CD14-positive monocyte (primary cell): Measurements from ENCODE around the gene PCED1B. TPM values are rescaled to one million over a fixed set of nuclear protein-coding genes. Genes with fewer than 3 reads are reported as not detected.
"Not testable (repeated sequence)": the region's sequence is repeated elsewhere in the genome, so short reads cannot be mapped to it uniquely, and the experiment has no call there.

Experiments
- DNase-seq, 3 donors: peaks; one replicate each; pipeline ENCODE4 v3.0.0-alpha.2; 2011 to 2022
- H2AFZ ChIP-seq: 2 replicates; pipeline ENCODE4 v1.6.0; 2012; ENCODE audit warnings: mild to moderate bottlenecking, low read depth, low read length, inconsistent platforms; ENCODE audit not compliant: insufficient read depth, poor library complexity, severe bottlenecking
- H3K27ac ChIP-seq, 2 donors: 1 replicate in 1 of 2; 2 replicates in 1 of 2; pipeline ENCODE4 v1.5.1; 2012 to 2013; ENCODE audit warnings: low read length in 2 of 2, control low read depth in 1 of 2, inconsistent platforms in 1 of 2, low read depth in 1 of 2, mild to moderate bottlenecking in 1 of 2
- H3K27me3 ChIP-seq, 2 donors: one replicate each; pipeline versions ENCODE4 v1.6.0 to v1.6.1; 2011 to 2013; ENCODE audit warnings: low read length in 2 of 2; ENCODE audit not compliant: control insufficient read depth in 2 of 2, insufficient read depth in 2 of 2
- H3K36me3 ChIP-seq, 2 donors: replicated peaks in 1 of 2; 1 replicate in 1 of 2; 2 replicates in 1 of 2; pipeline versions ENCODE4 v1.5.1 to v1.6.1; 2012 to 2013; ENCODE audit warnings: low read length in 2 of 2, control low read depth in 1 of 2, inconsistent platforms in 1 of 2, mild to moderate bottlenecking in 1 of 2; ENCODE audit not compliant: insufficient read depth in 2 of 2, control insufficient read depth in 1 of 2
- H3K4me1 ChIP-seq, 2 donors: 1 replicate in 1 of 2; 2 replicates in 1 of 2; pipeline versions ENCODE4 v1.5.1 to v1.6.1; 2012 to 2013; ENCODE audit warnings: low read length in 2 of 2, control low read depth in 1 of 2, inconsistent platforms in 1 of 2, mild to moderate bottlenecking in 1 of 2, moderate library complexity in 1 of 2; ENCODE audit not compliant: insufficient read depth in 2 of 2, control insufficient read depth in 1 of 2
- H3K4me2 ChIP-seq: replicated peaks from 2 replicates; pipeline ENCODE3; 2012; ENCODE audit warnings: low read length, moderate library complexity, mild to moderate bottlenecking; ENCODE audit not compliant: poor library complexity, severe bottlenecking; ENCODE audit errors: extremely low read depth
- H3K4me3 ChIP-seq, 3 experiments: fragments of 200-600 bp in 1 of 3; sonication (generic) in 1 of 3; replicated peaks in 1 of 3; 1 replicate in 2 of 3; 2 replicates in 1 of 3; pipeline ENCODE4 v1.5.1; 2011 to 2013; ENCODE audit warnings: low read length in 3 of 3, mild to moderate bottlenecking in 3 of 3, control low read depth in 2 of 3, low read depth in 2 of 3, inconsistent platforms in 1 of 3, moderate library complexity in 1 of 3
- H3K79me2 ChIP-seq: 2 replicates; pipeline ENCODE4 v1.6.0; 2012; ENCODE audit warnings: mild to moderate bottlenecking, control low read depth, inconsistent platforms, low read length, moderate library complexity; ENCODE audit not compliant: insufficient read depth
- H3K9ac ChIP-seq: 2 replicates; pipeline ENCODE4 v1.6.0; 2017; ENCODE audit warnings: low read length, mild to moderate bottlenecking; ENCODE audit not compliant: insufficient read depth, poor library complexity, severe bottlenecking
- H3K9me3 ChIP-seq, 2 donors: replicated peaks in 1 of 2; 1 replicate in 1 of 2; 2 replicates in 1 of 2; pipeline versions ENCODE4 v1.5.1 to v1.6.1; 2012 to 2013; ENCODE audit warnings: low read length in 2 of 2, control low read depth in 1 of 2; ENCODE audit not compliant: control insufficient read depth in 1 of 2, insufficient read depth in 1 of 2
- H4K20me1 ChIP-seq: 2 replicates; pipeline ENCODE4 v1.6.0; 2012; ENCODE audit warnings: mild to moderate bottlenecking, low read length, control low read depth, moderate library complexity; ENCODE audit not compliant: insufficient read depth
- H3K27ac Mint-ChIP-seq, 7 donors: one replicate each; pipeline ENCODE4 v1.8.0; 2020; ENCODE audit warnings: mild to moderate bottlenecking in 7 of 7, mixed read lengths in 7 of 7, moderate library complexity in 6 of 7, inconsistent platforms in 2 of 7
- H3K27me3 Mint-ChIP-seq, 3 donors: one replicate each; pipeline ENCODE4 v1.8.0; 2021 to 2022; ENCODE audit warnings: low read depth in 3 of 3, mild to moderate bottlenecking in 3 of 3, mixed read lengths in 3 of 3, moderate library complexity in 3 of 3, inconsistent platforms in 1 of 3
- H3K36me3 Mint-ChIP-seq, 2 donors: one replicate each; pipeline ENCODE4 v1.8.0; 2020; ENCODE audit warnings: mixed read lengths in 2 of 2, inconsistent platforms in 1 of 2, mild to moderate bottlenecking in 1 of 2
- H3K4me1 Mint-ChIP-seq: one replicate; pipeline ENCODE4 v1.8.0; 2020; ENCODE audit warnings: mild to moderate bottlenecking, mixed read lengths
- H3K4me3 Mint-ChIP-seq, 2 donors: one replicate each; pipeline ENCODE4 v1.8.0; 2020; ENCODE audit warnings: mild to moderate bottlenecking in 2 of 2, mixed read lengths in 2 of 2, moderate library complexity in 1 of 2
- H3K9me3 Mint-ChIP-seq, 7 donors: one replicate each; pipeline ENCODE4 v1.8.0; 2020 to 2022; ENCODE audit warnings: mixed read lengths in 7 of 7, mild to moderate bottlenecking in 6 of 7, moderate library complexity in 6 of 7, inconsistent platforms in 2 of 7
- WGBS: methylation state at CpG from one replicate; pipeline ENCODE4 v1.1.5; 2013; ENCODE audit warnings: missing lambda C conversion rate; ENCODE audit not compliant: insufficient coverage; 5-methylcytosine and 5-hydroxymethylcytosine counted together
- intact Hi-C, 2 donors: fragments of 100-400 bp; cut with micrococcal nuclease; formaldehyde crosslinking; loops; one replicate each; pipeline versions ENCODE4 v1.15.0 to v1.15.1; 2023
- polyA plus RNA-seq, 3 donors: library from polyadenylated mRNA; depleted of rRNA in 1 of 3; unstranded in 2 of 3; stranded (reverse) in 1 of 3; fragments of 300-500 nt in 2 of 3; fragments of >200 nt in 1 of 3; fragmentation: Illumina TruSeq in 2 of 3; gene quantifications; 1 replicate in 2 of 3; 2 replicates in 1 of 3; pipeline ENCODE4 v1.2.3, GENCODE V29; 2012 to 2021
- TF ChIP-seq, protein P1 (sequence below): fragments of 200-600 bp; IDR thresholded peaks from one replicate; pipeline ENCODE4 v1.8.0; 2022; ENCODE audit warnings: antibody characterized with exemption, mild to moderate bottlenecking

Gene PCED1B
- polyA plus RNA-seq, 3 donors, result 0.10 to 0.65 TPM; not detected in 1

DNA sequence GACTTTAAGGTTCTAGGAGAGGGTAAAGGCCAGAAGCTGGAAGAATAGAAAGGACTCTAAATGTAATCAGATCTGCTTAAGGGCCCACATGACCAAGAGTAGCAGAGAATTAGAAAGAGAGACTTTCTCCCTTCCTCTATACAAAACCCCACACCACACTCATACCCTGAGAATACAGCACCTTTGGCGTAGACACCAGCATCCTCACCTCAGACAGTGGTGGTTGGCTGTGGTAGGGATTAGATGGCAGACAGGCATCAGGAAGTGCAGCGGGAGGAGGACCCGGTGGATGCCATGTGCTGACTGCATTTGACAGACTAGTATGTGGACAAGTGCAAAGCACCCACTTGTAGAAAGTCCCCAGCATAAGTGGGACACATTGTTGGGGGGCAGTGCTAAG is 98.6 kb downstream of the PCED1B start:
- Mint-ChIP-seq H3K36me3 (peaks cover 0 to 6% of the 10 kb centered on the region in 2 donors), H3K4me3 (no peak overlapping the region)
- TF ChIP-seq, protein P1, sequence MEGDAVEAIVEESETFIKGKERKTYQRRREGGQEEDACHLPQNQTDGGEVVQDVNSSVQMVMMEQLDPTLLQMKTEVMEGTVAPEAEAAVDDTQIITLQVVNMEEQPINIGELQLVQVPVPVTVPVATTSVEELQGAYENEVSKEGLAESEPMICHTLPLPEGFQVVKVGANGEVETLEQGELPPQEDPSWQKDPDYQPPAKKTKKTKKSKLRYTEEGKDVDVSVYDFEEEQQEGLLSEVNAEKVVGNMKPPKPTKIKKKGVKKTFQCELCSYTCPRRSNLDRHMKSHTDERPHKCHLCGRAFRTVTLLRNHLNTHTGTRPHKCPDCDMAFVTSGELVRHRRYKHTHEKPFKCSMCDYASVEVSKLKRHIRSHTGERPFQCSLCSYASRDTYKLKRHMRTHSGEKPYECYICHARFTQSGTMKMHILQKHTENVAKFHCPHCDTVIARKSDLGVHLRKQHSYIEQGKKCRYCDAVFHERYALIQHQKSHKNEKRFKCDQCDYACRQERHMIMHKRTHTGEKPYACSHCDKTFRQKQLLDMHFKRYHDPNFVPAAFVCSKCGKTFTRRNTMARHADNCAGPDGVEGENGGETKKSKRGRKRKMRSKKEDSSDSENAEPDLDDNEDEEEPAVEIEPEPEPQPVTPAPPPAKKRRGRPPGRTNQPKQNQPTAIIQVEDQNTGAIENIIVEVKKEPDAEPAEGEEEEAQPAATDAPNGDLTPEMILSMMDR, result no peak

DNA sequence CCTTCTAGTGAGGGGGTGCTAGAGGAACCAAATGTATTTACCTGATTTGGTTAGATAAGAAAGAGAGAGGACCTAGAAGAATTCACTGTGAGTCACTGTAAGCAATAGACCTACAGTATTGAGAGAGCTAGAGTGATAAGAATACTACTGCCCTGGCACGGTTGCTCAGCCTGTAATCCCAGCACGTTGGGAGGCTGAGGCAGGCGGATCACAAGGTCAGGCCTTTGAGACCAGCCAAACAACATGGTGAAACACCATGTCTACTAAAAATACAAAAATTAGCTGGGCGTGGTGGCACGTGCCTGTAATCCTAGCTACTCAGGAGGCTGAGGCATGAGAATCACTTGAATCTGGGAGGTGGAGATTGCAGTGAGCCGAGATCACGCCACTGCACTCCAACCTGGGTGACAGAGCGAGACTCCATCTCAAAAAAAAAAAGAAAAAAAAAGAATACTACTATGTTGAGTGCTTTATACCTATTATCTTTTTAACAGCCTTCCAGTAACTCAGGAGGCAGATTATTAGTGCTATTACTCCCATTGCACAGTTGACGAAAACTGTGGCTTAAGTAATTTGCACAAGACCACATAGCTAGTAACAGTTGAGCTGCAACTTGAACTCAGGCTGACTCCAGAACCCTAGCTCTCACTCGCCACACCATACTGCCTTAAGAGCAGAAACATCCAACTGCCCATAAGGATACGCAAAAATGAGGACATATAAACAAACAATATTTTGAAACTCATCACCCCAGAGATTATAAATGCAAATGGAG is 102.9 kb downstream of the PCED1B start:
- H3K27ac ChIP-seq, DNase-seq, H3K27me3 Mint-ChIP-seq, H3K4me1 Mint-ChIP-seq, H3K9me3 Mint-ChIP-seq, H3K36me3 Mint-ChIP-seq, H3K36me3 ChIP-seq, H3K9me3 ChIP-seq, H3K4me2 ChIP-seq, H2AFZ ChIP-seq, intact Hi-C loops, H3K27me3 ChIP-seq, H4K20me1 ChIP-seq, H3K4me3 ChIP-seq, H3K27ac Mint-ChIP-seq, H3K79me2 ChIP-seq, H3K9ac ChIP-seq, H3K4me3 Mint-ChIP-seq, H3K4me1 ChIP-seq: not testable (repeated sequence)
- WGBS, result 100% methylated on average over 4 of the region's 11 CpGs

More for the DNA sequence above, 98.6 kb downstream of the PCED1B start:
- 86% methylated on average over 2 of the region's 3 CpGs for WGBS
- Histone ChIP-seq H4K20me1 (no peaks in the 10 kb centered on the region), H3K4me3 (no peak overlapping the region), H2AFZ (no peak overlapping the region), H3K4me1 (no peaks in the 10 kb centered on the region), H3K9ac (no peak overlapping the region), H3K9me3 (no peaks in the 10 kb centered on the region), H3K36me3 (no peaks in the 10 kb centered on the region), H3K27ac (no peak overlapping the region), H3K4me2 (no peak overlapping the region), H3K27me3 (no peaks in the 10 kb centered on the region), H3K79me2 (no peaks in the 10 kb centered on the region)
- H3K9me3 Mint-ChIP-seq, result peaks cover 0 to 3% (median 0%) of the 10 kb centered on the region in 7 donors
- DNase-seq, result no peak
- intact Hi-C loops, result no loop called here
- no peaks in the 10 kb centered on the region for H3K4me1 Mint-ChIP-seq
- H3K27ac Mint-ChIP-seq, result no peak overlapping the region
- H3K27me3 Mint-ChIP-seq, result peaks cover 0 to 4% (median 4%) of the 10 kb centered on the region in 3 donors
